Measurements from ENCODE around the gene PEF1. TPM values are rescaled to one million over a fixed set of nuclear protein-coding genes. Genes with fewer than 3 reads are reported as not detected.

The PEF1 gene
- total and polyA plus RNA-seq, 2 donors (not counting 3 experiments of a cell fraction or from before 2014, with no cell fraction given) = 73.3 to 161 TPM

DNA sequence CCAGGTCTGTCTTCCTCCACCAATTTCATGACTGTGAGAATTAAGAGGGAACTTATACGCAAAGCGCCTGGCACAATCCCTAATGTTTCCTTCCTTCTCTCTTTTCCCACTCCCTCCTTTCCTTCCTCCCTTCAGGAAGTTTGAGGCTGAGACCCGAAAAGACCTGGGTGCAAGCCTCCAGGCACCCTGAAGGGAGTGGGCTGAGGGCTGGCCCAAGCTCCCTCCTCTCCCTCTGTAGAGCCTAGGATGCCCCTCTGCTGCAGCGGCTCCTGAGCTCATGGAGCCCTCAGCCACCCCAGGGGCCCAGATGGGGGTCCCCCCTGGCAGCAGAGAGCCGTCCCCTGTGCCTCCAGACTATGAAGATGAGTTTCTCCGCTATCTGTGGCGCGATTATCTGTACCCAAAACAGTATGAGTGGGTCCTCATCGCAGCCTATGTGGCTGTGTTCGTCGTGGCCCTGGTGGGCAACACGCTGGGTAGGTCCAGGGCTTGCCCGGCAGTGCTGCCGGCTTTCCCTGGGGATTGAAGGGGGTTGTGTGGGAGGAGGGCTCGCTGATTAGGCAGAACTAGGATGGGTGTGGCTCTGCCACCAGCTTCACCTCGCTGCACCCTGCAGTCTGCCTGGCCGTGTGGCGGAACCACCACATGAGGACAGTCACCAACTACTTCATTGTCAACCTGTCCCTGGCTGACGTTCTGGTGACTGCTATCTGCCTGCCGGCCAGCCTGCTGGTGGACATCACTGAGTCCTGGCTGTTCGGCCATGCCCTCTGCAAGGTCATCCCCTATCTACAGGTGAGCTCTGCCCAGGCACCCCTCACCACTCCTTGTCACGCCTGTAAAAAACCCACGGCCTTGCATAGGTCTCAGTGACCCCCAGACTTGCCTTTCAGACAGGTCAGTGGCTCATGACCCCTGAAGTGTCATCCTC lies 25.5 kb downstream of the PEF1 start:
- no peaks in the 10 kb centered on the region for H3K4me1 ChIP-seq (ENCODE audit: control insufficient read depth, extremely low read depth, insufficient read depth, low read length)
- FAIRE-seq = no peak
- H3K4me2 ChIP-seq (ENCODE audit: insufficient read depth, low read length) = no peak overlapping the region
- no peak overlapping the region for H3K9ac ChIP-seq (replicated peaks; ENCODE audit: extremely low read depth, insufficient read depth, low read length)
- no peak overlapping the region for H2AFZ ChIP-seq (ENCODE audit: low read depth, low read length)
- H3K27me3 ChIP-seq (ENCODE audit: control insufficient read depth in 2 of 2, insufficient read depth in 2 of 2, low read length in 2 of 2) = peaks cover 0 to 1% of the 10 kb centered on the region in 2 experiments
- CTCF ChIA-PET = interaction anchor here (0.6 to 3.2 kb wide), 17 partner anchors 10 to 197 kb away, joined by 3 to 73 read pairs (median 8); no protein-coding TSS in a partner anchor
- no peak overlapping the region for H3K4me3 ChIP-seq (replicated peaks in 1 of 3; ENCODE audit: insufficient read depth in 1 of 3, low read depth in 1 of 3, low read length in 3 of 3)
- intact Hi-C loops (cut with micrococcal nuclease) = loop anchor here (1.0 to 10.0 kb wide), 6 partner anchors 22 to 435 kb away; no protein-coding TSS in a partner anchor
- no peak for DNase-seq (ENCODE audit: low read depth, low spot score)
- POLR2A ChIA-PET = no interaction called here
- TF ChIP-seq GATA2 (IDR thresholded peaks at IDR 0.05; ENCODE audit: insufficient read depth, insufficient read length, low read depth, low read length) (no peak), POLR2AphosphoS5 (IDR thresholded peaks at IDR 0.05; ENCODE audit: insufficient read depth, low read depth, low read length) (no peak), JUN (IDR thresholded peaks at IDR 0.05; ENCODE audit: borderline replicate concordance, insufficient read depth, insufficient read length, low read depth) (no peak), MYC (IDR thresholded peaks at IDR 0.05; ENCODE audit: low read depth, low read length) (no peak), EZH2 (IDR thresholded peaks at IDR 0.05; ENCODE audit: borderline replicate concordance, low read depth, low read length, severe bottlenecking) (no peak), POLR2A (IDR thresholded peaks at IDR 0.05; ENCODE audit: low read depth, low read length) (no peak), FOS (IDR thresholded peaks at IDR 0.05; ENCODE audit: borderline replicate concordance, insufficient read depth, low read length) (no peak)
- TF ChIP-seq, protein P1, sequence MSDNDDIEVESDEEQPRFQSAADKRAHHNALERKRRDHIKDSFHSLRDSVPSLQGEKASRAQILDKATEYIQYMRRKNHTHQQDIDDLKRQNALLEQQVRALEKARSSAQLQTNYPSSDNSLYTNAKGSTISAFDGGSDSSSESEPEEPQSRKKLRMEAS (IDR thresholded peaks at IDR 0.05; ENCODE audit: insufficient read depth, insufficient read length) = no peak
- TF ChIP-seq, protein P2, sequence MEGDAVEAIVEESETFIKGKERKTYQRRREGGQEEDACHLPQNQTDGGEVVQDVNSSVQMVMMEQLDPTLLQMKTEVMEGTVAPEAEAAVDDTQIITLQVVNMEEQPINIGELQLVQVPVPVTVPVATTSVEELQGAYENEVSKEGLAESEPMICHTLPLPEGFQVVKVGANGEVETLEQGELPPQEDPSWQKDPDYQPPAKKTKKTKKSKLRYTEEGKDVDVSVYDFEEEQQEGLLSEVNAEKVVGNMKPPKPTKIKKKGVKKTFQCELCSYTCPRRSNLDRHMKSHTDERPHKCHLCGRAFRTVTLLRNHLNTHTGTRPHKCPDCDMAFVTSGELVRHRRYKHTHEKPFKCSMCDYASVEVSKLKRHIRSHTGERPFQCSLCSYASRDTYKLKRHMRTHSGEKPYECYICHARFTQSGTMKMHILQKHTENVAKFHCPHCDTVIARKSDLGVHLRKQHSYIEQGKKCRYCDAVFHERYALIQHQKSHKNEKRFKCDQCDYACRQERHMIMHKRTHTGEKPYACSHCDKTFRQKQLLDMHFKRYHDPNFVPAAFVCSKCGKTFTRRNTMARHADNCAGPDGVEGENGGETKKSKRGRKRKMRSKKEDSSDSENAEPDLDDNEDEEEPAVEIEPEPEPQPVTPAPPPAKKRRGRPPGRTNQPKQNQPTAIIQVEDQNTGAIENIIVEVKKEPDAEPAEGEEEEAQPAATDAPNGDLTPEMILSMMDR (IDR thresholded peaks at IDR 0.05; ENCODE audit: extremely low read depth in 1 of 2, insufficient read depth in 1 of 2, low read depth in 1 of 2, low read length in 2 of 2) = no peak
- dilution Hi-C loops (cut with MboI; ENCODE audit: extremely low pct_ligation_motif_present, low sequenced_read_pairs) = no loop called here
- H3K27ac ChIP-seq (ENCODE audit: insufficient read depth, low read depth, low read length) = no peak overlapping the region
- H3K79me2 ChIP-seq (ENCODE audit: control insufficient read depth, insufficient read depth, low read length) = no peaks in the 10 kb centered on the region
- no peaks in the 10 kb centered on the region for H3K9me3 ChIP-seq (replicated peaks; ENCODE audit: control insufficient read depth, insufficient read depth, low read length)
- BruUV-seq (replicated peaks) = no TSS peak
- H4K20me1 ChIP-seq (replicated peaks; ENCODE audit: control insufficient read depth, extremely low read depth, insufficient read depth, low read length) = no peaks in the 10 kb centered on the region
- H3K36me3 ChIP-seq (ENCODE audit: control insufficient read depth in 2 of 2, extremely low read depth in 1 of 2, insufficient read depth in 2 of 2, low read length in 2 of 2) = no peaks in the 10 kb centered on the region
- no peaks in the 10 kb centered on the region for H3K9me1 ChIP-seq (replicated peaks; ENCODE audit: control insufficient read depth, extremely low read depth, insufficient read depth, low read length)
